Panc1 (cell line): Measurements from ENCODE around the gene ARHGEF3. TPM values are rescaled to one million over a fixed set of nuclear protein-coding genes. Genes with fewer than 3 reads are reported as not detected.
"Not testable (repeated sequence)": the region's sequence is repeated elsewhere in the genome, so short reads cannot be mapped to it uniquely, and the experiment has no call there.

Source experiments
- ATAC-seq: fragments of 200-7000 bp; cut with Tn5 transposase; 2 replicates; pipeline ENCODE4 v1.9.1; 2020; ENCODE audit warnings: mild to moderate bottlenecking, moderate library complexity
- BruUV-seq: library from RNA; stranded (reverse); fragments of 400-500 nt; replicated peaks from 2 replicates; lab custom pipeline; 2021; lab: Mats Ljungman, UMichigan
- CTCF ChIA-PET: fragments of 300-600 bp; sonication (Branson Sonifier 250); formaldehyde crosslinking; loops from one replicate; lab custom pipeline; 2022; ENCODE audit warnings: antibody characterized with exemption; lab: Charles Lee
- POLR2A ChIA-PET: fragments of 300-600 bp; sonication (Branson Sonifier 250); formaldehyde crosslinking; loops from one replicate; lab custom pipeline; 2022; ENCODE audit warnings: antibody characterized with exemption; lab: Charles Lee
- DNase-seq: peaks from one replicate; pipeline ENCODE4 v3.0.0-alpha.2; 2010; ENCODE audit warnings: low read depth, low spot score
- H3K27ac ChIP-seq: 2 replicates; pipeline ENCODE4 v1.5.1; 2011; ENCODE audit warnings: mild to moderate bottlenecking, low read length, inconsistent platforms
- H3K27me3 ChIP-seq: fragments of 200-500 bp; sonication (Bioruptor generic); 2 replicates; pipeline ENCODE4 v1.6.0; 2014; ENCODE audit warnings: low read length, inconsistent platforms; ENCODE audit not compliant: control insufficient read depth, insufficient read depth
- H3K36me3 ChIP-seq: fragments of 200-500 bp; sonication (Bioruptor generic); 2 replicates; pipeline ENCODE4 v1.5.1; 2014; ENCODE audit warnings: inconsistent platforms, mild to moderate bottlenecking, low read length, moderate library complexity; ENCODE audit not compliant: control insufficient read depth, insufficient read depth
- H3K4me1 ChIP-seq: 2 replicates; pipeline ENCODE4 v1.5.1; 2011; ENCODE audit warnings: inconsistent platforms, mild to moderate bottlenecking, low read length, moderate library complexity; ENCODE audit not compliant: control insufficient read depth, insufficient read depth
- H3K4me3 ChIP-seq, 2 experiments: 2 replicates each; pipeline ENCODE4 v1.5.1; 2011 to 2012; ENCODE audit warnings: low read depth in 2 of 2, low read length in 2 of 2, mild to moderate bottlenecking in 2 of 2, inconsistent platforms in 1 of 2, moderate library complexity in 1 of 2
- H3K9me3 ChIP-seq: fragments of 200-500 bp; sonication (Bioruptor generic); 2 replicates; pipeline ENCODE4 v1.5.1; 2014; ENCODE audit warnings: low read depth, mild to moderate bottlenecking, inconsistent platforms, low read length, moderate library complexity; ENCODE audit not compliant: control insufficient read depth, insufficient read depth
- CTCF ChIP-seq: fragments of 450-650 bp; IDR thresholded peaks from 2 replicates; pipeline ENCODE4 v1.5.1; 2017; ENCODE audit warnings: mild to moderate bottlenecking
- POLR2AphosphoS5 ChIP-seq: IDR thresholded peaks from 2 replicates; pipeline ENCODE4 v1.6.1; 2012; ENCODE audit warnings: mild to moderate bottlenecking, low read depth, low read length, moderate library complexity
- REST ChIP-seq, 2 experiments: IDR thresholded peaks; 2 replicates each; pipeline ENCODE4 v1.6.1; 2011 to 2012; ENCODE audit warnings: low read depth in 2 of 2, control low read depth in 1 of 2, low read length in 1 of 2, mild to moderate bottlenecking in 1 of 2, moderate library complexity in 1 of 2; ENCODE audit not compliant: insufficient read depth in 1 of 2
- SIN3A ChIP-seq: IDR thresholded peaks from 2 replicates; pipeline ENCODE4 v1.6.1; 2012; ENCODE audit warnings: low read depth, mild to moderate bottlenecking, low read length, moderate library complexity, borderline replicate concordance; ENCODE audit not compliant: insufficient read depth
- TCF7L2 ChIP-seq: IDR thresholded peaks from 2 replicates; pipeline ENCODE4 v1.6.1; 2011; ENCODE audit warnings: mild to moderate bottlenecking, low read depth, low read length, inconsistent platforms
- in situ Hi-C: cut with HindIII; loops from 2 replicates; pipeline ENCODE4 v1.10.0; 2016; ENCODE audit warnings: low sequenced_read_pairs, low pct_unique_long_range_greater_than_20kb
- intact Hi-C: fragments of 100-400 bp; cut with micrococcal nuclease; formaldehyde crosslinking; loops from one replicate; pipeline ENCODE4 v1.10.0; 2022; ENCODE audit not compliant: unreplicated experiment
- total RNA-seq: library from RNA; stranded (reverse); gene quantifications from one replicate; pipeline ENCODE4 v1.2.1, GENCODE V29; 2021; ENCODE audit not compliant: unreplicated experiment

Gene ARHGEF3
- total RNA-seq, 1 experiment from 2014 or later: 19.8 TPM

- in situ Hi-C loops (no loop called here), intact Hi-C loops (no loop called here)
- CTCF ChIA-PET: no interaction called here
- no peak overlapping the region for H3K4me3 ChIP-seq
- TF ChIP-seq CTCF (no peak), POLR2AphosphoS5 (no peak), SIN3A (no peak), REST (IDR thresholded peaks at IDR 0.05; ENCODE audit: insufficient read depth in 1 of 2, low read depth in 2 of 2, low read length in 1 of 2) (no peak), TCF7L2 (no peak)
- no peaks in the 10 kb centered on the region for H3K4me1 ChIP-seq
- H3K36me3 ChIP-seq: no peaks in the 10 kb centered on the region
- no peak for DNase-seq
- BruUV-seq: no TSS peak
- POLR2A ChIA-PET: no interaction called here
- H3K9me3 ChIP-seq: no peaks in the 10 kb centered on the region
- ATAC-seq: no peak
- no peaks in the 10 kb centered on the region for H3K27me3 ChIP-seq
- H3K27ac ChIP-seq: no peak overlapping the region
Observed at GRCh38 chr3:56694867-56695683, 106.7 kb downstream of the ARHGEF3 start.

- H3K36me3 ChIP-seq: no peaks in the 10 kb centered on the region
- H3K4me1 ChIP-seq: no peaks in the 10 kb centered on the region
- TF ChIP-seq POLR2AphosphoS5 (no peak), CTCF (no peak), SIN3A (no peak), TCF7L2 (no peak), REST (IDR thresholded peaks at IDR 0.05; ENCODE audit: insufficient read depth in 1 of 2, low read depth in 2 of 2, low read length in 1 of 2) (no peak)
- no peak for ATAC-seq
- DNase-seq: no peak
- no peak overlapping the region for H3K4me3 ChIP-seq
- in situ Hi-C loops: no loop called here
- no TSS peak for BruUV-seq
- POLR2A ChIA-PET: no interaction called here
- CTCF ChIA-PET: no interaction called here
- intact Hi-C loops: no loop called here
- no peaks in the 10 kb centered on the region for H3K27me3 ChIP-seq
- no peak overlapping the region for H3K27ac ChIP-seq
- no peaks in the 10 kb centered on the region for H3K9me3 ChIP-seq
Observed at GRCh38 chr3:56693750-56694149, 108.0 kb downstream of the ARHGEF3 start.

GRCh38 chr3:56692520-56693433 lies 109.0 kb downstream of the ARHGEF3 start:
- H3K27me3 ChIP-seq, H3K27ac ChIP-seq, CTCF ChIA-PET, H3K4me3 ChIP-seq, H3K4me1 ChIP-seq, POLR2A ChIA-PET, in situ Hi-C loops, H3K9me3 ChIP-seq, H3K36me3 ChIP-seq, intact Hi-C loops, DNase-seq, ATAC-seq, BruUV-seq: not testable (repeated sequence)
